Vagina (tissue), 2 donors: ENCODE data around the gene PCNX2. TPM values are rescaled to one million over a fixed set of nuclear protein-coding genes. Genes with fewer than 3 reads are reported as not detected.
A peak's percentile ranks its signal among the peaks of the same experiment; 100 is the strongest.

Source experiments
- DNase-seq, 2 donors: peaks; one replicate each; pipeline ENCODE4 v3.0.0-alpha.2; 2017; ENCODE audit errors: extremely low spot score in 2 of 2
- H3K27ac ChIP-seq: fragments of 200-600 bp; sonication (generic); one replicate; pipeline ENCODE4 v1.5.1; 2019
- H3K27me3 ChIP-seq: fragments of 200-600 bp; sonication (generic); one replicate; pipeline ENCODE4 v1.5.1; 2019
- H3K36me3 ChIP-seq, 2 donors: fragments of 200-600 bp; sonication (generic); one replicate each; pipeline ENCODE4 v1.5.1; 2017 to 2019
- H3K4me1 ChIP-seq: fragments of 200-600 bp; sonication (generic); one replicate; pipeline ENCODE4 v1.5.1; 2019
- H3K4me3 ChIP-seq, 2 donors: fragments of 200-600 bp; sonication (generic); 1 replicate in 1 of 2; 2 replicates in 1 of 2; pipeline ENCODE4 v1.5.1; 2016 to 2019
- H3K9me3 ChIP-seq: fragments of 200-600 bp; sonication (generic); one replicate; pipeline ENCODE4 v1.5.1; 2019
- CTCF ChIP-seq, 3 experiments: fragments of 450-650 bp in 2 of 3; fragments of 200-600 bp in 1 of 3; sonication (generic) in 1 of 3; IDR thresholded peaks; one replicate each; pipeline ENCODE4 v1.5.1; 2017 to 2019; ENCODE audit warnings: antibody characterized with exemption in 3 of 3, mild to moderate bottlenecking in 2 of 3, moderate library complexity in 2 of 3
- POLR2A ChIP-seq, 2 donors: fragments of 450-650 bp; IDR thresholded peaks; one replicate each; pipeline ENCODE4 v1.6.1; 2017; ENCODE audit warnings: antibody characterized with exemption in 2 of 2, mild to moderate bottlenecking in 2 of 2, moderate library complexity in 2 of 2
- POLR2AphosphoS5 ChIP-seq, 2 donors: sonication (generic); formaldehyde crosslinking; IDR thresholded peaks; one replicate each; pipeline ENCODE4 v1.9.0; 2017; ENCODE audit warnings: antibody characterized with exemption in 2 of 2, mild to moderate bottlenecking in 2 of 2, low read depth in 1 of 2; ENCODE audit not compliant: insufficient read depth in 1 of 2
- intact Hi-C: fragments of 100-400 bp; cut with DNase I; formaldehyde crosslinking; loops from one replicate; pipeline ENCODE4 v1.15.1; 2023
- total RNA-seq: library from RNA; depleted of rRNA; stranded (reverse); fragments of >200 nt; gene quantifications from one replicate; pipeline ENCODE4 v1.2.3, GENCODE V29; 2016

The PCNX2 gene
- total RNA-seq, 1 donor from 2014 or later, result 29.2 TPM

DNA sequence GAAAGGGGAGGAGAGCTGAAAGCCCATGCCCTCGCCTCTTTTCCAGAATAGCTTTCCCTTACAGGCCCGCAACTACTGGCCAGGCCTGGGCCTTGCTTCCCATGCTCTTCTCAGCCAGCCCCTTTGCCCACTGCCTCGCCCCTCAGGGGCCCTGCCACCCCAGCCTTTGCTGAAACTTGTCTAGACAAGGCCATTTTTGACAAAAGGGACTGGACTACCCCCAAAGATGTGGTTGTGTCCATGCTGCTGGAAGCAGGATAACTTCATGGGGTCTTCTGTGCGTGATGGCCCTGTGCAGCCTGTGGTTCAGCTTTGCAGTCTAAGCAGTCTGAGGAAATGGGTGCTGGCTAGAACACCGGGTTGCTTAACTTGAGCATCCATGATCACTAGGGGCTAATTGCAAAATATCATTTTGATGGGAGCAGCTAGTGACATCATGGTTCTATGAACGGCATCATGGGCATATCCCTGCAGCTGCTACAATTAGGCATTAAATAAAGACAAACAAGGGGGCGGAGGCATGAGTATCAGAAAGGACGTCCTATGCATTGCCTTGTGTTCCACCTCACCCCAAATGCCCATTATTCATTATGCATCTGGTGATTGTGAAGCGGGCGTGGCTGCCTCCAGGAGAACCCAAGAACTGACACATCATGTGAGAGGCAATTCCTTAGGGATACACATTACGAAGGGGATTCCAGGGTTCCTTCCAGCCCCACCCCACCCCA is 308.3 kb downstream of the PCNX2 start:
- TF ChIP-seq POLR2A (IDR thresholded peaks at IDR 0.05), result no peak
- no peak for TF ChIP-seq POLR2AphosphoS5 (IDR thresholded peaks at IDR 0.05; ENCODE audit: insufficient read depth in 1 of 2, low read depth in 1 of 2)
- TF ChIP-seq CTCF (IDR thresholded peaks at IDR 0.05), result no peak
- DNase-seq, result no peak
- H3K27me3 ChIP-seq, result no peaks in the 10 kb centered on the region
- no peaks in the 10 kb centered on the region for H3K9me3 ChIP-seq
- H3K4me3 ChIP-seq, result no peak overlapping the region
- intact Hi-C loops, result no loop called here
- H3K27ac ChIP-seq, result no peak overlapping the region
- no peaks in the 10 kb centered on the region for H3K4me1 ChIP-seq
- no peaks in the 10 kb centered on the region for H3K36me3 ChIP-seq

DNA sequence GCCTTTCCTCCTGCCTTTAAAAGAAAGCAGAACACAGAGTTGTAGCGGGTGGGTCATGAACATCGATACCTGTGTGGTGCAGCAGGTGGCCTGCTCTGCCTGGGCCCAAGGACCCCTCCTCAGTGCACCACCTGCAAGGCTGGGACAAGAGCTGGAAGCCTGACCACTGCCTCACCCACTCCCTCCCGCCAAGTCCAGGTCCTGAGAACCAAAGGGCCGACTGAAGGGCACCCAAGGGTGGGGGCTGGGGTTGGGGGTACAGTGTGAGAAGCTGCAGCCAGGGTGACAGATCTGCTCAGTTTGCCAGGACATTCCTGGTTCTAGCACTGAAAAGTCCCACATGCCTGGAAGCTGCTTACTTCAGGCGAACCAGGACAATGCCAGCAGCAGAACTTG is 309.0 kb downstream of the PCNX2 start:
- DNase-seq, result peak in 1 of 2 donors; percentile 58
- TF ChIP-seq CTCF (IDR thresholded peaks at IDR 0.05) (no peak), POLR2A (IDR thresholded peaks at IDR 0.05) (no peak), POLR2AphosphoS5 (IDR thresholded peaks at IDR 0.05; ENCODE audit: insufficient read depth in 1 of 2, low read depth in 1 of 2) (no peak)
- H3K27me3 ChIP-seq, result no peaks in the 10 kb centered on the region
- H3K4me1 ChIP-seq, result no peaks in the 10 kb centered on the region
- H3K27ac ChIP-seq, result no peak overlapping the region
- no peaks in the 10 kb centered on the region for H3K36me3 ChIP-seq
- intact Hi-C loops, result no loop called here
- no peaks in the 10 kb centered on the region for H3K9me3 ChIP-seq
- H3K4me3 ChIP-seq, result no peak overlapping the region

DNA sequence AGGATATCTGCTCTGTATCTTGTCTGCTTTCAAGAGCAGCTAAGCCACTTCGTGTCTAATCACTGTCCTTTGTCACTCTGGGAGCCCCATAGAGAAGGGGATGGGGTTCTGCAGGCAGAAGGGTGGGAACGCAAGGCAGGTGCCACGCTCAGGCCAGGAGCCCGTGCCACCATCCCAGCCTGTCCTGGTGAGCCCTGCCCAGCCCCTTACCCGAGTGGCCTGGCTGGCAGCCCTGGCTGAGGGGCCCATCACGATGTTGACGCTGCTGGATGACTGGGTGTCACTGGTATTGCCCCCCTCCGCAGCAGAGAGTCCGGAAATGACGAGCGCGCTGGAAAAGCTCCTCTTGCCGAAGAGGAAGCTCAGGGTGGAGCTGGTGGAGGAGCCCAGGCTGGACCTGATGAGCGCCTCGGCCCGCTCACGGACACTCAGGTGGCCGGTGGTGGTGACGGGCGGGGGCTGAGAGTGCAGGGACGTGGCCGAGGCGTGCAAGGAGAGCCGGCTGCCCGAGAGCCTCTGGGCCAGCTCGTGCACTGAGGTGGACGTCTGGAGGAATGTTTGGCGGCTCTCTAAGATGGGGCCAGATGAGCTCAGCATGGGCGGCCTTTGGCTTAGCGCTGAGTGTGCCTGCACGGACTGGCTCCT is 309.5 kb downstream of the PCNX2 start:
- TF ChIP-seq POLR2AphosphoS5 (IDR thresholded peaks at IDR 0.05; ENCODE audit: insufficient read depth in 1 of 2, low read depth in 1 of 2) (no peak), POLR2A (IDR thresholded peaks at IDR 0.05) (no peak), CTCF (IDR thresholded peaks at IDR 0.05) (no peak)
- Histone ChIP-seq H3K4me3 (no peak overlapping the region), H3K4me1 (no peaks in the 10 kb centered on the region), H3K27ac (no peak overlapping the region), H3K9me3 (no peaks in the 10 kb centered on the region), H3K36me3 (no peaks in the 10 kb centered on the region), H3K27me3 (no peaks in the 10 kb centered on the region)
- DNase-seq, result peak in 1 of 2 donors; percentile 60
- intact Hi-C loops, result no loop called here

- intact Hi-C loops, result no loop called here
- Histone ChIP-seq H3K36me3 (no peaks in the 10 kb centered on the region), H3K27me3 (no peaks in the 10 kb centered on the region), H3K27ac (no peak overlapping the region), H3K4me3 (no peak overlapping the region), H3K4me1 (no peaks in the 10 kb centered on the region), H3K9me3 (no peaks in the 10 kb centered on the region)
- TF ChIP-seq CTCF (IDR thresholded peaks at IDR 0.05) (no peak), POLR2A (IDR thresholded peaks at IDR 0.05) (no peak), POLR2AphosphoS5 (IDR thresholded peaks at IDR 0.05; ENCODE audit: insufficient read depth in 1 of 2, low read depth in 1 of 2) (no peak)
- DNase-seq, result peak in 1 of 2 donors; percentile 75
These were observed 310.7 kb downstream of the PCNX2 start for GRCh38 chr1:232984577-232985425.
